H1 (cell line): ENCODE measurements around the gene SLC1A1. TPM values are rescaled to one million over a fixed set of nuclear protein-coding genes. Genes with fewer than 3 reads are reported as not detected.

Source experiments
- CTCF ChIA-PET: fragments of 300-600 bp; sonication (Branson Sonifier 250); formaldehyde crosslinking; loops from one replicate; lab custom pipeline; 2021; ENCODE audit not compliant: partially characterized antibody; lab: Charles Lee
- POLR2A ChIA-PET: fragments of 300-600 bp; sonication (Branson Sonifier 250); formaldehyde crosslinking; loops from one replicate; lab custom pipeline; 2021; ENCODE audit warnings: inconsistent platforms; ENCODE audit not compliant: partially characterized antibody; lab: Charles Lee
- DNase-seq, 2 experiments: peaks; one replicate each; pipeline versions ENCODE4 v3.0.0 to v3.0.0-alpha.2; 2010 to 2022; ENCODE audit warnings: low spot score in 2 of 2, low read depth in 1 of 2, mixed read lengths in 1 of 2
- FAIRE-seq: peaks from 2 replicates; lab custom pipeline; 2011; peaks lifted over from hg19 to GRCh38; lab: Jason Lieb, UNC
- H2AFZ ChIP-seq: 2 replicates; pipeline ENCODE4 v1.8.1; 2012; ENCODE audit warnings: low read length, inconsistent platforms
- H2AK5ac ChIP-seq: 2 replicates; pipeline ENCODE4 v1.6.1; 2013; ENCODE audit warnings: low read depth, low read length
- H2BK120ac ChIP-seq: replicated peaks from 2 replicates; pipeline ENCODE3; 2013; ENCODE audit warnings: low read depth, low read length, inconsistent platforms
- H2BK12ac ChIP-seq: 2 replicates; pipeline ENCODE4 v1.6.1; 2013; ENCODE audit warnings: low read depth, low read length
- H2BK15ac ChIP-seq: 2 replicates; pipeline ENCODE4 v1.6.1; 2013; ENCODE audit warnings: low read length
- H2BK20ac ChIP-seq: 2 replicates; pipeline ENCODE4 v1.6.1; 2013; ENCODE audit warnings: low read length
- H2BK5ac ChIP-seq: 2 replicates; pipeline ENCODE4 v1.6.1; 2013; ENCODE audit warnings: low read depth, low read length
- H3K14ac ChIP-seq: 2 replicates; pipeline ENCODE4 v1.6.1; 2013; ENCODE audit warnings: inconsistent platforms; ENCODE audit not compliant: insufficient read length
- H3K18ac ChIP-seq: 2 replicates; pipeline ENCODE4 v1.6.1; 2013; ENCODE audit warnings: low read length; ENCODE audit errors: extremely low read depth
- H3K23ac ChIP-seq: 2 replicates; pipeline ENCODE4 v1.6.1; 2013; ENCODE audit warnings: inconsistent platforms; ENCODE audit not compliant: insufficient read length
- H3K23me2 ChIP-seq: 2 replicates; pipeline ENCODE4 v1.6.1; 2013; ENCODE audit warnings: low read depth, low read length
- H3K27ac ChIP-seq: 2 replicates; pipeline ENCODE4 v1.6.1; 2011; ENCODE audit warnings: low read depth, low read length, inconsistent platforms
- H3K27me3 ChIP-seq, 4 experiments: replicated peaks in 1 of 4; 1 replicate in 1 of 4; 2 replicates in 3 of 4; pipeline versions ENCODE4 v1.6.1 to v1.8.1; 2011 to 2013; ENCODE audit warnings: low read length in 3 of 4, mild to moderate bottlenecking in 3 of 4, inconsistent platforms in 2 of 4, mixed read lengths in 2 of 4, moderate library complexity in 1 of 4; ENCODE audit not compliant: control insufficient read depth in 3 of 4, insufficient read depth in 3 of 4; ENCODE audit errors: extremely low read depth in 1 of 4
- H3K36me3 ChIP-seq, 4 experiments: 2 replicates each; pipeline versions ENCODE4 v1.6.1 to v1.8.1; 2011 to 2013; ENCODE audit warnings: mild to moderate bottlenecking in 4 of 4, low read length in 3 of 4, moderate library complexity in 2 of 4, control low read depth in 1 of 4, inconsistent platforms in 1 of 4; ENCODE audit not compliant: insufficient read depth in 4 of 4, control insufficient read depth in 2 of 4
- H3K4ac ChIP-seq: replicated peaks from 2 replicates; pipeline ENCODE3; 2013; ENCODE audit warnings: low read length, low read depth, mixed read lengths, inconsistent platforms; ENCODE audit not compliant: insufficient read length
- H3K4me1 ChIP-seq, 4 experiments: replicated peaks in 1 of 4; 1 replicate in 1 of 4; 2 replicates in 3 of 4; pipeline versions ENCODE4 v1.6.1 to v1.8.1; 2011 to 2013; ENCODE audit warnings: low read length in 3 of 4, inconsistent platforms in 2 of 4, mixed read lengths in 1 of 4; ENCODE audit not compliant: insufficient read depth in 4 of 4, control insufficient read depth in 3 of 4
- H3K4me2 ChIP-seq, 2 experiments: 2 replicates each; pipeline versions ENCODE4 v1.6.1 to v1.8.1; 2011 to 2013; ENCODE audit warnings: low read depth in 2 of 2, low read length in 2 of 2, control low read depth in 1 of 2, inconsistent platforms in 1 of 2, mild to moderate bottlenecking in 1 of 2; ENCODE audit not compliant: insufficient read depth in 1 of 2
- H3K4me3 ChIP-seq, 4 experiments: fragments of 200-600, 300-600 bp in 1 of 4; sonication (generic), shearing (Covaris generic), sonication (Bioruptor Twin) in 1 of 4; 2 replicates each; pipeline versions ENCODE4 v1.5.1 to v1.8.1; 2011 to 2016; ENCODE audit warnings: low read length in 4 of 4, low read depth in 3 of 4, control low read depth in 2 of 4, inconsistent platforms in 2 of 4, mild to moderate bottlenecking in 2 of 4, mixed read lengths in 1 of 4, moderate library complexity in 1 of 4; ENCODE audit not compliant: insufficient read depth in 2 of 4; ENCODE audit errors: extremely low read depth in 1 of 4
- H3K56ac ChIP-seq: replicated peaks from 2 replicates; pipeline ENCODE3; 2013; ENCODE audit warnings: low read depth, mild to moderate bottlenecking, mixed read lengths, low read length, inconsistent platforms; ENCODE audit not compliant: insufficient read length
- H3K79me1 ChIP-seq: 2 replicates; pipeline ENCODE4 v1.6.1; 2013; ENCODE audit warnings: low read depth, low read length, control low read depth
- H3K79me2 ChIP-seq, 2 experiments: 2 replicates each; pipeline versions ENCODE4 v1.6.1 to v1.8.1; 2012 to 2013; ENCODE audit warnings: low read length in 2 of 2, mild to moderate bottlenecking in 2 of 2, inconsistent platforms in 1 of 2; ENCODE audit not compliant: insufficient read depth in 2 of 2, control insufficient read depth in 1 of 2
- H3K9ac ChIP-seq, 4 experiments: replicated peaks in 1 of 4; 1 replicate in 1 of 4; 2 replicates in 3 of 4; pipeline versions ENCODE4 v1.6.1 to v1.8.1; 2011 to 2013; ENCODE audit warnings: low read depth in 3 of 4, low read length in 3 of 4, control low read depth in 2 of 4, mild to moderate bottlenecking in 2 of 4, moderate library complexity in 2 of 4, inconsistent platforms in 1 of 4; ENCODE audit errors: extremely low read depth in 1 of 4
- H3K9me3 ChIP-seq, 2 experiments: 2 replicates each; pipeline versions ENCODE4 v1.6.1 to v1.8.1; 2012 to 2013; ENCODE audit warnings: mild to moderate bottlenecking in 2 of 2, moderate library complexity in 2 of 2, control low read depth in 1 of 2, inconsistent platforms in 1 of 2, low read depth in 1 of 2, low read length in 1 of 2, mixed read lengths in 1 of 2; ENCODE audit not compliant: insufficient read depth in 2 of 2
- H4K20me1 ChIP-seq, 2 experiments: replicated peaks in 1 of 2; 2 replicates each; pipeline versions ENCODE3 to v1.8.1; 2011 to 2013; ENCODE audit warnings: inconsistent platforms in 2 of 2, low read length in 2 of 2, mild to moderate bottlenecking in 1 of 2; ENCODE audit not compliant: insufficient read depth in 2 of 2, control insufficient read depth in 1 of 2
- H4K5ac ChIP-seq: 2 replicates; pipeline ENCODE4 v1.6.1; 2013; ENCODE audit warnings: low read length, low read depth, mixed read lengths, inconsistent platforms; ENCODE audit not compliant: insufficient read length
- H4K8ac ChIP-seq: 2 replicates; pipeline ENCODE4 v1.8.0; 2013; ENCODE audit warnings: mild to moderate bottlenecking, moderate library complexity, low read length, inconsistent platforms; ENCODE audit not compliant: insufficient read depth; ENCODE audit errors: extremely low read depth
- H4K91ac ChIP-seq: replicated peaks from 2 replicates; pipeline ENCODE3; 2013; ENCODE audit warnings: low read length, mixed read lengths, inconsistent platforms; ENCODE audit not compliant: insufficient read length
- EGR1 ChIP-seq: IDR thresholded peaks from 2 replicates; pipeline ENCODE4 v1.6.1; 2011; ENCODE audit warnings: low read depth, low read length, borderline replicate concordance
- EZH2 ChIP-seq: fragments of 200-600 bp; sonication (generic); IDR thresholded peaks from 2 replicates; pipeline ENCODE4 v1.7.1; 2012; ENCODE audit warnings: low read depth, mild to moderate bottlenecking, moderate library complexity, low read length, inconsistent platforms; ENCODE audit not compliant: severe bottlenecking
- MAX ChIP-seq: IDR thresholded peaks from 2 replicates; pipeline ENCODE4 v1.6.1; 2012; ENCODE audit warnings: inconsistent platforms
- WGBS, 2 experiments: shearing (Covaris generic) in 1 of 2; methylation state at CpG; one replicate each; pipeline versions ENCODE4 v1.1.6 to v1.1.7; 2013 to 2015; ENCODE audit warnings: low lambda C conversion rate in 2 of 2, mixed read lengths in 2 of 2, inconsistent platforms in 1 of 2, low coverage in 1 of 2, missing lambda C conversion rate in 1 of 2; ENCODE audit not compliant: insufficient replicate concordance in 2 of 2, insufficient coverage in 1 of 2, insufficient read length in 1 of 2; ENCODE audit errors: extremely low coverage in 1 of 2, missing lambda C conversion rate in 1 of 2; 5-methylcytosine and 5-hydroxymethylcytosine counted together
- polyA plus RNA-seq, 7 experiments: library from polyadenylated mRNA; depleted of rRNA in 3 of 7; stranded (reverse) in 5 of 7; unstranded in 2 of 7; fragments of >200 nt in 5 of 7; fragments of 200-250 nt in 2 of 7; gene quantifications; 1 replicate in 5 of 7; 2 replicates in 1 of 7; 4 replicates in 1 of 7; pipeline versions ENCODE4 v1.2.1 to v1.2.3, GENCODE V29; 2011 to 2013; ENCODE audit warnings: missing spikeins in 2 of 7, mixed read lengths in 2 of 7
- total RNA-seq: library from RNA; stranded (reverse); fragmentation: NEBNext Ultra II Directional; extraction: Animal tissue kit (Norgen Biotek cat#: 25700); gene quantifications from 2 replicates; pipeline ENCODE4 v1.2.1, GENCODE V29; 2021

The SLC1A1 gene
- total and polyA plus RNA-seq, 2 of the 8 experiments (the other 6 are each of a cell fraction or from before 2014, with no cell fraction given), result 4.7 to 11.7 TPM

- no peak overlapping the region for H2BK15ac ChIP-seq
- H4K91ac ChIP-seq, result no peak overlapping the region
- H2BK12ac ChIP-seq, result no peak overlapping the region
- ChIA-PET POLR2A (no interaction called here), CTCF (interaction anchor here (0.6 kb wide), 1 partner anchor 14 kb away, joined by 3 read pairs; no protein-coding TSS in a partner anchor)
- H3K4me3 ChIP-seq, result no peak overlapping the region
- H3K18ac ChIP-seq, result no peak overlapping the region
- H3K27ac ChIP-seq, result no peak overlapping the region
- no peak overlapping the region for H2BK5ac ChIP-seq
- WGBS, 2 experiments, result 95% methylated on average over 1 of the region's 1 CpG; no CpG with 5 or more reads in 1 of the 2 experiments
- H3K23me2 ChIP-seq, result no peaks in the 10 kb centered on the region
- H3K14ac ChIP-seq, result no peak overlapping the region
- TF ChIP-seq EZH2 (no peak), EGR1 (no peak), MAX (no peak)
- no peak overlapping the region for H3K9ac ChIP-seq
- no peak overlapping the region for H3K56ac ChIP-seq
- DNase-seq, result no peak
- H4K8ac ChIP-seq, result no peak overlapping the region
- H3K79me1 ChIP-seq, result no peaks in the 10 kb centered on the region
- no peak overlapping the region for H4K5ac ChIP-seq
- H2AFZ ChIP-seq, result no peak overlapping the region
- H3K79me2 ChIP-seq, result no peaks in the 10 kb centered on the region
- no peak overlapping the region for H3K23ac ChIP-seq
- H2BK120ac ChIP-seq, result no peak overlapping the region
- no peak overlapping the region for H3K4me2 ChIP-seq
- H3K4me1 ChIP-seq, result no peaks in the 10 kb centered on the region
- no peak overlapping the region for H3K4ac ChIP-seq
- no peaks in the 10 kb centered on the region for H3K9me3 ChIP-seq
- no peaks in the 10 kb centered on the region for H3K36me3 ChIP-seq
- no peak for FAIRE-seq
- no peak overlapping the region for H2AK5ac ChIP-seq
- H2BK20ac ChIP-seq, result no peak overlapping the region
- no peaks in the 10 kb centered on the region for H4K20me1 ChIP-seq
- H3K27me3 ChIP-seq, result no peaks in the 10 kb centered on the region
Observed at GRCh38 chr9:4506490-4506889, 16.2 kb downstream of the SLC1A1 start.
